GM19025 (cell line): Measurements from ENCODE around the gene ETHE1.
"Not testable (repeated sequence)": the region's sequence is repeated elsewhere in the genome, so short reads cannot be mapped to it uniquely, and the experiment has no call there.

Source experiments
- ATAC-seq: cut with Tn5 transposase; IDR thresholded peaks from one replicate; pipeline ENCODE4 v1.9.1; 2021; ENCODE audit warnings: mild to moderate bottlenecking, low read depth, moderate library complexity; ENCODE audit not compliant: unreplicated experiment

The ETHE1 gene

DNA sequence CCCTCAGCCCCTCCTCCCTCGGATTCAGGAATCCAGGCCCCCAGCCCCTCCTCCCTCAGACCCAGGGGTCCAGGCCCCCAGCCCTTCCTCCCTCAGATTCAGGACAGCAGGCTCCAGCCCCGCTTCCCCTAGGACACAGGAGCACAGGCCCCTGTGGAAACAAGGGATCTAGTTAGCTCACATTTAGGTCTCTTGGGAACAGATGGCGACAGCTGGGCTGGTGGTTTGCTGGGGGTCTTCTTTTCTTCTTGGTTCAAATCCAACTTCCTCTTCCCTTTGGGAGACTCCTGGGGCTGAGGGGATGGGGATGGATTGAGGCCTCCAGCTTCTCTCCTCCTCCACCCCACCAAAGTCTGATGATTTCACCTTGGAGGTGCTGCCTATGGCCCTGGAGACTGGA, 25.6 kb upstream of the ETHE1 start:
- no peak for ATAC-seq

DNA sequence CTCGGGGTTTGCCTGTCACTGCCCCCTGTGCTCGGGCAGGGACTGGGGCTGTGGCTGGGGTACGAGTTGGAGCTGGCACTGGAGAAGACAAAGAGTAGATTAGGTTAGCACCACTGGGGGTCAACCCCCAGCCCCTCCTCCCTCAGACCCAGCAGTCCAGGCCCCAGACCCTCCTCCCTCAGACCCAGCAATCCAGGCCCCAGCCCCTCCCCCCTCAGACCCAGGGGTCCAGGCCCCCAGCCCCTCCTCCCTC, 25.1 kb upstream of the ETHE1 start:
- no peak for ATAC-seq

DNA sequence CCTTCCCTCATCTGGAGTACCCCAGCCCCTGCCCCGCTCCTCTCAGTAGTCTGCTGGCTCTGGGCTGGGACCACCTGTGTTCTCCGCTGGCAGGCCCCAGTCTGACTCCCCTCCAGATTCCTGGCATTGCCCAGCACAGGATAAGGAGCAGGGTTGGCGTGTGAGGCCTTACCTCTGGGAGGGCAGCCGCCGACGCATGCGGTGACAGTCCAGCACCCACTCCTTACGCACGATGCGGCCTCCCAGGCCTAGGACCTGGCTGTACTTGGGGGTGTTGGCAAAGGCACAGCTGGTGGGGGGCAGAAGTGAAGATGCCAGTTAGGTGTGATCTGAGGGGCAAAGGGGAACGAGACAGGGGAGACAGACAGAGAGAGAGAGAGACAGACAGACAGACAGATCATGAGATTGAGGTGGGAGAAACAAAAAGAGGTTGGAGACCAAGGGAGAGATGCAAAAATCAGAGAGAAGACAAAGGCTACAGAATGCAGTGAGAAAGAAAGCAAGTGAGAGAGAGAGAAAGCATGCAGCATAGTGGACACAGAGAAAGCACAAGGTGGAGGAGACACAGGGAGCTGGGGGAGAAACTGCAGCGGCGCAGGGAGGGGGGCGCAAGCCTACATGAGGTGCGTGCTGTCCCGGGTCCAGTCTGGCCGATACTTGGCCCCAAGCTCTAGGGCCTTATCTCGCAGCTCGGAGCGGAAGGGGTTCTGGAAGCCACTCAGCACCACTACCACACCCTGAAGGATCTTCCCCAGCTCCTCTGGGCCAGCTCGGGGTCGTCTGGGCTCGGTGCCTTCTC, 24.6 kb upstream of the ETHE1 start:
- ATAC-seq: no peak

DNA sequence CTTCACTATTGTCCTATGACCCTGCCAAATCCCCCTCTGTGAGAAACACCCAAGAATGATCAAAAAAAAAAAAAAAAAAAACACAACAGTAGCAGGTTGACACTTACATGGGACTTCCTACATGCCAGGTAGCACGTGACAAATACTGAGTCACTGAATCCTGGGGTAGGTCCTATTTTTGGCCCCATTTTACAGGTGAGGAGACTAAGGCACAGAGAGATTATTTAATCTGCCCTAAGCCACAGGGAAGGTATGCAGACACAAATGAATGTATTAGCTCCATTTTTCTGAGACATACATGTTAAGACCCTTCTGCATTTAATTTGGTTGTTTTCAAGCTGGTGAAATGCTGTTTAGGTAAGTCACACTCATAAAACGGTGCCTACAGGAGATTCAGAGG, 21.7 kb upstream of the ETHE1 start:
- no peak for ATAC-seq

- not testable (repeated sequence) for ATAC-seq
Measured at GRCh38 chr19:43547926-43548325, 20.9 kb upstream of the ETHE1 start.

DNA sequence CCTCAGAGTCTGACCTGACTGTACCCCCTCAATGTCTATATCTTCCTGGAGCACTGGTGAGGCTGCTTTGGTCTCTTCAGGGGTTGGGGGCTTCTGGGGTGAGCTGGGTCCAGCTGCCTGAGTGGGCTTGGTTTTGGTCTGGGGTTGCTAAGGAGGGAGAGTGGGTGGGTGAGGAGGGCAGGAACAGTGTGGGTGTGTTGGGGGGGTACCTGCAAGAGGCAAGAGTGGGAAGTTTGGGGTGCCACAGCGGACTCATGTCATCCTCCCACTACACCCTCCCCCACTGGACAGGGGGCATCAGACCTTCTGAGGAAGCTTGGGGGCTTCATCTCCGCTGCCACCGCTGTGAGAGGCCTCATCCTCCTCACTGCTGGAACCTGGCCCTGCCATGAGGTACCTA, 19.6 kb upstream of the ETHE1 start:
- no peak for ATAC-seq

DNA sequence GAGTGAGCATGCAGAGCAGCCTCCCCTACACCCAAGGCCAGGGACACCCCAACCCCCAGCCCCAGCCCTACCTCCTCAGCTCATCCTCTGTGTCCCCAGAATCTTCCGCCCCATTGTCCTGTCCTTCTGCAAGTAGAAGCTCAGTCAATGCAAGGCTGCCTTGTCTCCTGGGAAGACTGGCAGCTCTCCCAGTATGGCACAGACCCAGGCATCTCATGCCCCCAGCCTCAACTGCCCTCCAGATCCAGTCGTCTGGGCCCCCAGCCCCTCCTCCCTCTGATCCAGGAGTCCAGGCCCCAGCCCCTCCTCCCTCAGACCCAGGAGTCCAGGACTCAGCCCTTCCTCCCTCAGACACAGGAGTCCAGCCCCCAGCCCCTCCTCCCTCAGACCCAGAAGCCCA, 19.0 kb upstream of the ETHE1 start:
- no peak for ATAC-seq

DNA sequence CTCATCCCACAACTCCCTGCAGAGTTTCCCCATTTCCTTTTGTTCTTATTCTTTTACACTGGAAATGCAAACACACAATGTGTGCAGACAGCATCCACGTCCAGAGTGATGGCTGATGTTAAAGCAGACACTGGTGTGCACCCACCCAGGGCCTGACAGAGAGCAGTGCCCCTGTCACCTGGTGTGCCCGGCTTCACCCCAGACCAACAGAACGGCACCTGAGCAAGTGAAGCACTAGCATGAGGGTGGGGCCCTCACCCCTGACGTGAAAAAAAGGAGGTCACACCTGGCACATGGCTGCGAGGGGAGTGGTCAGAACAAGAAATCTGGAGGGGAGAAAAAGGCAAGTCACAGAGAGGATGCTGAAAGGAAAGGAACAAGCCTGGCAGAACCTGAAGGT, 18.3 kb upstream of the ETHE1 start:
- no peak for ATAC-seq

GRCh38 chr19:43544077-43544476, 17.1 kb upstream of the ETHE1 start:
- no peak for ATAC-seq

- no peak for ATAC-seq
Measured at GRCh38 chr19:43541920-43542650, 15.1 kb upstream of the ETHE1 start.

- no peak for ATAC-seq
Measured at GRCh38 chr19:43540381-43540780, 13.4 kb upstream of the ETHE1 start.

DNA sequence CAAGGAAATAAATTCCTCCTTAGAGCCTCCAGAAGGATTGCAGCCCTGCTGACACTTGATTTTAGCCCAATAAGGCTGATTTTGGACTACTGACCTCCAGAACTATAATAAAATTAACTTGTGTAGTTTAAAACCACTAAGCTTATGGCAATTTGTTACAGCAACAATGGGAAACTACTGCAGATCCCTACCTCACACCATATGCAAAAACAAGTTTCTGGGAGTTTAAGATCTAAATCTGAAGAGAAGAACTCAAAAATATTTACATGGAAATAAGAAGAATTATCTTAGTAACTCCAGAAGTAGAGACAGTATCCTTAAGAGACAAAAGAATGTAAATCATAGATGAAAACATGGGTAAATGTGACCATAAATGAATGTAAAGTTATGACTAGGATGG, 11.9 kb upstream of the ETHE1 start:
- no peak for ATAC-seq

GRCh38 chr19:43534816-43535761, 8.1 kb upstream of the ETHE1 start:
- no peak for ATAC-seq

DNA sequence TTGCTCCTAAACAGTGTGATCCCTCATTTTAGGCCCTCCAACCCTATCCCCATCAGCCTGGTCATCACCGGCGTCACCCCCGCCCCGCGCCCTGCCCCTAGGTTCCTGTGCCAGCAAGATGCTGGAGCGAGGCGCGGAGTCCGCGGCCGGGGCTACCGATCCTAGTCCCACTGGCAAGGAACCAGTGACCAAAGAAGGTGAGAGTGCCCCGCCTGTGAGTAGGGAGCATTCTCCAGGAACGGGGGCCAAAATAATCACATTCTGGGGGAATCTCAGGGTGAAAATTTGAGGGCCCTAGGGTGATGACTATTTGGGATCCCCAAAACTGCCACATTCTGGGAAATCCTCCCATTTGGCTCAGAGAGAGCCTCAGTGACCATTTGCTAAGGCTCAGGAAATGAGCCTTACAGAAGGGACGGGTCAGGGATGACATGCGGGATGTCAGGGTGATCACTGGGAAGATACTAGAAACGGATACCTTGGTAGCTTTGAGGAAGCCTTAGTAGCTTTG, 7.4 kb upstream of the ETHE1 start:
- no peak for ATAC-seq

- ATAC-seq: no peak
Measured at GRCh38 chr19:43533546-43534304, 6.7 kb upstream of the ETHE1 start.

- ATAC-seq: peak; percentile 63
Measured at GRCh38 chr19:43532962-43533545, 6.1 kb upstream of the ETHE1 start, which contains the start of gene ZNF575. TSS of gene ZNF575 (plus strand) at chr19:43533188. CDS start at chr19:43534423, 1,235 bp downstream.

- ATAC-seq: peak; percentile 16
Measured at GRCh38 chr19:43532571-43532961, 5.6 kb upstream of the ETHE1 start.

DNA sequence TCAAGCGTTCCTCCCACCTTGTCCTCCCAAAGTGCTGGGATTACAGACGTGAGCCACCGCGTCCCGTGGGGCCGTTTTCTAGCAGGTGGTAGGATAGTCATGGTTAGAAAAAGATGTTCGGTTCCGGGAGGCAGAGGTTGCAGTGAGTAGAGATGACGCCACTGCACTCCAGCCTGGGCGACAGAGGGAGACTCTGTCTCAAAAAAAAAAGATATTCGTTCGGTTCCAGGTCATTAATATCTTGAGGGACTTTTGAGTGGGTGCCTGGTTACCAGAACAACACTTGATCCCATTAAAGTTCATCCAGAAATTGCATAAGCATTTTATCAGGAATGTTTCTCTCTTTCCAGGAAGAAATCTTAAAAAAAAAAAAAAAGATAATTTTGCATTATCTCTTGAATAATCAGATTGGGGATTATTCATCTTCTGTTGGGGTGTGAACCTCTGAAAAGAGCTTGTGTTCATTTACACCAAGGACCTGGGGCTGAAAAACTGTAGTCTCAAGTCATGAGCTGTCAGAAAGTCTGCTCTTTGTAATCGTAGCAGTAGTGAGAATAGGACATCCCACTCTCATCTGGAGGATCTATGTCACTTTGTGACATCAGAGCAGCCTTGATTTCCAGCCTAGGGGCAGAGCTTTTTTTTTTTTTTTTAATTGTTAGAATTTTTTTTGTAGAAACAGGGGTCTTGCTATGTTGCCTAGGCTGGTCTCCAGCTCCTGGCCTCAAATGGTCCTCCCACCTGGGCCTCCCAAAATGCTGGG, 1.0 kb upstream of the ETHE1 start:
- ATAC-seq: no peak
